GM21515 (cell line): ENCODE measurements around the gene KLHL9.

Experiments used
- ATAC-seq: cut with Tn5 transposase; IDR thresholded peaks from one replicate; pipeline ENCODE4 v1.9.1; 2021; ENCODE audit not compliant: unreplicated experiment

Gene KLHL9

GRCh38 chr9:21317956-21318923 is 17.0 kb downstream of the KLHL9 start:
- ATAC-seq: peak; percentile 73

- no peak for ATAC-seq
Observed at GRCh38 chr9:21316860-21317259, 18.3 kb downstream of the KLHL9 start.

GRCh38 chr9:21316032-21316842 is 19.0 kb downstream of the KLHL9 start:
- no peak for ATAC-seq

GRCh38 chr9:21314152-21314551 is 21.1 kb downstream of the KLHL9 start:
- no peak for ATAC-seq

GRCh38 chr9:21311889-21312288 is 23.3 kb downstream of the KLHL9 start:
- no peak for ATAC-seq

- no peak for ATAC-seq
Observed at GRCh38 chr9:21305213-21305612, 30.0 kb downstream of the KLHL9 start, which contains the start of gene IFNA5. Gene IFNA5 (minus strand): TSS chr9:21305313. CDS start chr9:21305256, 57 bp downstream.

GRCh38 chr9:21295992-21296391 is 39.2 kb downstream of the KLHL9 start:
- ATAC-seq: no peak

GRCh38 chr9:21294904-21295538 is 40.2 kb downstream of the KLHL9 start:
- ATAC-seq: no peak

- ATAC-seq: no peak
Observed at GRCh38 chr9:21294364-21294774, 40.8 kb downstream of the KLHL9 start.

GRCh38 chr9:21289848-21290247 is 45.4 kb downstream of the KLHL9 start:
- no peak for ATAC-seq

GRCh38 chr9:21287280-21287679 is 47.9 kb downstream of the KLHL9 start:
- ATAC-seq: no peak

GRCh38 chr9:21286659-21287058 is 48.5 kb downstream of the KLHL9 start:
- no peak for ATAC-seq

GRCh38 chr9:21286099-21286498 is 49.1 kb downstream of the KLHL9 start:
- ATAC-seq: no peak

- ATAC-seq: no peak
Observed at GRCh38 chr9:21281275-21281674, 53.9 kb downstream of the KLHL9 start.
